Stimulated activated CD4-positive, alpha-beta T cell treated with anti-CD3 and anti-CD28 coated beads, Interleukin-4, amount 100 ng/mL, for 1 hour (primary cell): ENCODE data around the gene COL4A6.
"Not testable (repeated sequence)": the region's sequence is repeated elsewhere in the genome, so short reads cannot be mapped to it uniquely, and the experiment has no call there.

Source experiments
- DNase-seq: peaks from one replicate; pipeline ENCODE4 v3.0.0-alpha.2; 2020

COL4A6 gene

DNA sequence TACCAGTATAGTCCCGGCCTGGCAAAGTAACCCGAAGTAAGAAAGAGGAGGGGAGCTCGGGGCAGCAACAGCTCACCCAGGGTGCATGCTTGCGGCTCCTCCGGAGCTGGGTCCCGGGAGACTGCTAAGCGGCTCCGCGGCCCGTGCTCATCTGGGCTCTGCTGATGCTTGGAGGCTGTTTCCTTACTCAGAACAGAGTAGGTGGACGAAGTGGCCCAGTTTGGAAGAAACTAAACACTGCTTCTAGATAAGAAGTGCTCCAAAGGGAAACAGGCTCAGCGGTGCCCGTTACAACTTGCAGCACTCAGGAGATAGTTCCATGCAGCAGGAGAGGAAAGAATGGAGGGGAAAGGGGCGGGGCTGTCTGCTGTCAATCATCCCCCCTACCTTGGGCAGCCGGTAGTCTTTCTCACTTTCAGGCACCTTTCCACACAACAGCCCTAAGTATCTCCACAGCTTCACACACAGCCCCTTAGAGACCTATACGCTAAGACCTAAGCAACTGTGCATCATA, at the start of gene COL4A6:
Gene COL4A6 (minus strand): TSS at position 313 of the 514 bp plus-strand sequence. CDS start 226 bp downstream, at position 87.
- no peak for DNase-seq

DNA sequence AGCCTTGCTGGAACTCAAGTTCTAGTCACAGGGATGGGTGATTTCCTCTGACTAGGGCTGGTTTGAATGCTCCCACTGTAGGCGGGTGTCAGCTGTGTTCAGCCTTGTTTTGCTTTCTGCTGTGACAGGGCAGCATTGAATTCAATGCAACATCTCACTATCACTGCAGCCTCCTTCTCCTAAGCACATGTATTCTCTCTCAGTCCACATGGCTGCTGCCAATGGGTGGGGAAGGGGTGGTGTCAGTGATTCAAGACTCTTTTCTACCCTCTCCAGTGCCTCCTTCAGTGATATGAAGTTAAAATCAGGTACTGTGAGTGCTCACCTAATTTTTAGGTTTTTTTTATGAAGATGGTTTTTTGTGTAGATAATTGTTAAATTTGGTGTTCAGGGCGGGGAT, 47.7 kb upstream of the COL4A6 start:
- DNase-seq: no peak

DNA sequence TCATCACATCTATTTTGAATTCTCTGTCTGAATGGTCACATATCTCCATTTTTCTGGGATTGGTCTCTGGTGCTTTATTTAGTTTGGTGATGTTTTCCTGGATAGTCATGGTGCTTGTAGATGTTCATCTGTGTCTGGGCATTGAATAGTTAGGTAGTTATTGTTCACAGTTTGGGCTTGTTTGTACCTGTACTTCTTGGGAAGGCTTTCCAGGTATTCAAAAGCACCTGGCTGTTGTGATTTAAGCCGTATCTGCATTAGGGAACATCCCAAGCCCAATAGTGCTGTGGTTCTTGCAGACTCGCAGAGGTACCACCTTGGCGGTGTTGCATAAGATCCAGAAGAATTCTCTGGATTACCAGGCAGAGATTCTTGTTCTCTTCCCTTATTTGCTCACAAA, 46.0 kb upstream of the COL4A6 start:
- no peak for DNase-seq

DNA sequence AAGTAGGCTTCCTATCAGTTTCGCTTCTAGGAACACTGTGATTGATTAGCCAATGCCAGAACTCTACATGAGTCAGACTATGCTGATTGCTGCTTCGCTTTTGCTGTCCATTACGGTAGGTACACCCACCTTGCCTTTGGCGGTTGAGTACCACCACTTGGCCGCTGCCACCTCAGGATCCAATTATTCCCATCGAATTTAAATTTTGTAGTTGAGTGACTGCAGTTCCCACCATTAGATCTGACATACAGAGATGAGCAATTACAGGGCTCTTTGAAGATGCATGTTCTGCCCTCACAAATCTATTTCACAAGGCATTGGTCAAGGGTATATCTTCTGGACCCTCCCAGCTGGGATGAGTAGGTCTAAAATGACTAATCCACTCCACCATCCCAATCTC, 43.3 kb upstream of the COL4A6 start:
- not testable (repeated sequence) for DNase-seq

DNA sequence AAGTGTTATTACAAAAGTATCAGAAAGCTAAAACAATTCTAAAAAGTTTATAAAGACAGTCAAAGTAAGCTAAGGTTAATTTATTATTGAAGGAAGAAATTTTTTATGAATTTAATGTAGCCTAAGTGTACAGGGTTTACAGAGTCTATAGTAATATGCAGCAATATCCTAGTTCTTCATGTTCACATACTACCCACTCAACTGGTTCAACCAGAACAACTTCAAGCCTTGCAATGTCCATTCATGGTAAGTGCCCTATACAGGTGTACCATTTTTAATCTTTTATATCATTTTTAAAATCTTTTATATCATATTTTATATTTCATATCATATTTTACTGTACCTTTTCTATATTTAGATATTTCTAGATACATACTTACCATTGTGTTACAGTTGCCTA, 35.8 kb upstream of the COL4A6 start:
- no peak for DNase-seq

DNA sequence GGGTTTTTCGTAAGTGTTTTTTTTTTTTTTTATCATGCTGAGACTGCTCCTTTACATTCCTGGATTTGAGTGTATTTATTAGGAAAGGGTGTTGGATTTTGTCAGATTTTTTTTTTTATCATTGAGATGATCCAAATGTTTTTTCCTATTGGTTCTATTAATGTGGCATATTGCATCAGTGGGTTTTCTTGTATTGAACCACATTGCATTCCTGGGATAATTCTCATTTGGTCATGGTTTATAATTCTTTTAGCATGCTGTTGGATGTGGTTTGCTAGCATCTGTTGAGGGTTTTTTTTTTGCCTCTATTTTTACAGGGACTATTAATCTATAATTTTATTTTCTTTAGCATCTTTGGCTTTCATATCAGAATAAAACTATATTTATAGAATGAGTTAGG, 30.3 kb upstream of the COL4A6 start:
- no peak for DNase-seq

DNA sequence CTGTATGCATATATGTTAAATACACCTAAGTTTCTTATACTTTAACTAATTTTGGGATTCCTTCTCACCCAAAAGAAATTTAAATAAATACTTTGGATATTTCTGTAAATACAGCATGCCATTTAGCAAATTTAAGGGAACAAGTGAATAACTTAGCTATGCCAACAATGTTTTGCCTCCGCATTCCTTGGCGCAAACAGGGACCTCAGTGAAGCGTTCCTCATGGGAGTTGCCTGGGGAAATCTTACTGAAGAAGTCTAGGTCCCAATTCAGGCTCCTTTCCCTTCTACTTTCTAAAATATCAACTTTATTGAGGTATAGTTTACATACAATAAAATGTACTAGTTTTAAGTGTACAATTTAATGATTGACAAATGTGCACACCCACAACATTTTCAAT, 26.4 kb upstream of the COL4A6 start:
- DNase-seq: no peak

DNA sequence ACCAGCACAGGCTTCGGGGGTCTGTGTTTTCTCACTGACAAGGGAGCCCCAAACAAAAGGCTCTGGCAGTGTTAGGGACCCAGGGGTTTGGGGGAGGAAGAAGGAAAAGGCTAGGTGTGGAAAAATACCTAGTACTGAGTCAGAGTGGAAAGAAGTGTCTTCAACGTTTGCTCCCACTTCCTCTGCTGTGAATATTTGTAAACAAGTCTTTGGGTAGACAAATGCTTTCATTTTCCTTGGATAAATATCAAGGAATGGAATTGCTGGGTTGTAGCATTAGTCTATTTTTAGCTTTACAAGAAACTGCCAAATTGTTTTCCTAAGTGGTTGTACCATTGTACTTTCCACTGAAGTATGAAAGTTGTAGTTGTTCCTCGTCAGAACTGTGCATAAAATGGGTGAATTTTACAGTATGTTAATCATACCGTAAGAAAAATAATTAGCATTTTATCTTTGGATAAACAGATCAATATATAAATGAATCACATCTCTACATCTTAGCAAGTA, 18.8 kb upstream of the COL4A6 start:
- no peak for DNase-seq

DNA sequence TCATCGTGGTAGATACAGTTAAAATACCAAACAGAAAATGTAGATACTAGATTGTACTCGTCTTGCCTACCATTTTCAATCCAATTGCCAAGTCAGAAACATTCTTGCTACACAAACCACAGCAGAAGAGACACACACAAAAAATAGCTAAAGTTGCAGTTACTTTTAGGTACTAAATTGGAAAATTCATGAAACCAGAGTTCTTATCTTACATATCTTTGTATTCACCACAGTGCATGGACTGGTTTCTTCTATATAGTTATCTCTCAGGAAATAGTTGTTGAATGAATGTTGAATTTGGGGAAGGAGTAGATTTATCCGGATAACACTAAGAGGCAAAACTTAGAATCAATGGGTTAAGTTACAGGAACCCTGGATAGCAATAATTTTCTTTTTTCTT, 15.6 kb upstream of the COL4A6 start:
- DNase-seq: no peak

DNA sequence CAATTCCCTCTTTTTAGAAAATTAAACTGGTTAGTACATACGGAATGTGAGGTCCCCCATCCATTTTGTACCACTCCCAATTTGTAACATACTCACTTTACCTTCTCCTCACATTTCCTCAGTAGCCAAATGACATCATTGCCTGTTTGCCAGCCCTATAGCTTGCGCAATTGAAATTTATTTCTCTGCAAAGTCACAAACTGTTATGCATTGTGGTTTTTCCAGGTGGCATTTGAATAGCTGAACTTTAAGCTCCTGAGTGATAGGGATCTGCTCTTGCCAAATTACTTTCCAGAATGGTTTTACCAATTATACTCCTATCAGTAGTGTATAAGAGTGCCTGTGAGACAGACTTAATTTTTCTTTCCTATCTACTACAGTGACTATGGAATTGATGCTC, 9.1 kb upstream of the COL4A6 start:
- DNase-seq: no peak

DNA sequence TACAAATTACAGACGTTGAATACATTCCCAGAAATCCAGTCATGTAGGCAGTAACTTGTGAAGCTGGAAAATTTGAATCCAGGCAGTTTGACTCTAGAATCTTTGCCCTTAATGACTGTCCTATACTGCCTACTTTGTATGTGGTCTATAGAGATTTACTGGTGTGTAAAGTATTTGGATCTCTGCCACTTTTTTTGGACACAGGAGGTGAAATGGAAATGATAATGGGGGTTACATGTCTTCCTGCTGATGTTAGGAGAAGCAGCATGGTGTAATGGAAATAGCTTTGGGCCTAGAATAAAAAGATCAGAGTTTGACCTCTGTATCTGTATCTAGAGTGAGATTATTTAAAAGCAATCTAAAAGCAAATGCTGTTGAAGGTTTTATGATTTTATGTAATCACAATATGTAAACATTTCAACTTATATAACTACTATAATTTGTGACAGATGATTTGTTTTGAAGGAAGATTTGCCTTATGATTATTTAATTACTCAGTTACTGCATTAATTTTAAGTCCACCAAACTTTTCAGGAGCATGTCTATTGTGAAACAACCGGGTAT, 4.8 kb upstream of the COL4A6 start:
- DNase-seq: no peak

DNA sequence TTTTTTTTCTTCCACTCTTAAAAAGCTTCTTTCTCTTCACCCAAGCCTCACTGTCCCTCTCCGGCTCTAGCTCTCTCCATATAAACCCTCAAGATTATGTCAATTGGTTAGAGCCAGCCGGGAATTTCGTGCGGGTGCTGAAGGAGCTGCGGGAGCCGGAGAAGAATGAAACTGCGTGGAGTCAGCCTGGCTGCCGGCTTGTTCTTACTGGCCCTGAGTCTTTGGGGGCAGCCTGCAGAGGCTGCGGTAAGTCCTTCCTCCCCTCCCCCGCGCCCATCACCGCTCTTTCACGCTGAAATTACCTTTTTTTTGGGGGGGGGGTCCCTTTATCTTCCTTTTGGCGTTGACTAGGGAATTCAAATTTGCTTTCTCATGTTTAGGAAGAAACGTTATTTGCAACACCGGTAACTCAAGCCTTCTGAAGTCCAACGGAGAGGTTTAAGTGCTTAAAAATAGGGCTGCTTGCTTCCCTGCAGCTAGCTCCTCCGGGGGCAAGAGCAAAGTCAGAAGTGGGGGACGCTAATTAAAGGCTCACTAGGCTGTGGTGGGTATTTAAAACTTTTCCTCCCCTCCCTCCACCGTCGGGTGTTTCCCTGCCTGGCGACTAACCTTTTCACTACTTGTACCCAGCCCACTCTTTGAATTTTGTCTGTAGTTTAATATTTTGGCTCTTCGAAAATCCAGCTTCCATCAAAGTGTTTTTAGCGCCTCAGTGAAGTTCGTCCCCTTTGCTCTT, 1.9 kb upstream of the COL4A6 start:
- no peak for DNase-seq

DNA sequence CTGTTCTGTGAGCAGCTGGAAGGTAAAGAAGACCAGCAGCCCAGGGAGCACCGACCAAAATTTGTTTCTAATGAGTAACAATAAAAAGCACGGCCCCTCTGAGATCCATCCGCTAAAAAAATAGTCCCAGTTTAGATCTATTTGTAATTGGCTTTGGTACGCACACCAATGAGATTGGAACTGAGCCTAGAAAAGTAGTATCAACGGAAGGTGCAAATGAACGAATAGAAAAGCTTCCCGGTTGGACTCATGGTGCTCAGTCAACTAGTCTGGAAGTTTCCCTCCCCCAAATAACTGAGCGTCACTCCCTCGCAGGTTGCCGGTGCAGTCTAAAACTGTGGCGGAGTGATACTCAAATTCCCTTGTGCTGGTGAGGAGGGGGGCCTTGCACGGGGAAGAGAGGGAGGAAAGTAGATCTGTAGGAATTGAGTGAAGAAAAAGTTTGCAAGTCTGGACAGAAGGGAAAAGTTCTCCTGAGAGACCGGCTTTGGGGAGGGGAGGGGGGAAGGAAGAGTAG, 1.3 kb upstream of the COL4A6 start, which contains the start of gene COL4A5:
Gene COL4A5 (plus strand): TSS at position 413 of the 517 bp plus-strand sequence. CDS start 288 bp downstream, outside the sequence.
- no peak for DNase-seq

DNA sequence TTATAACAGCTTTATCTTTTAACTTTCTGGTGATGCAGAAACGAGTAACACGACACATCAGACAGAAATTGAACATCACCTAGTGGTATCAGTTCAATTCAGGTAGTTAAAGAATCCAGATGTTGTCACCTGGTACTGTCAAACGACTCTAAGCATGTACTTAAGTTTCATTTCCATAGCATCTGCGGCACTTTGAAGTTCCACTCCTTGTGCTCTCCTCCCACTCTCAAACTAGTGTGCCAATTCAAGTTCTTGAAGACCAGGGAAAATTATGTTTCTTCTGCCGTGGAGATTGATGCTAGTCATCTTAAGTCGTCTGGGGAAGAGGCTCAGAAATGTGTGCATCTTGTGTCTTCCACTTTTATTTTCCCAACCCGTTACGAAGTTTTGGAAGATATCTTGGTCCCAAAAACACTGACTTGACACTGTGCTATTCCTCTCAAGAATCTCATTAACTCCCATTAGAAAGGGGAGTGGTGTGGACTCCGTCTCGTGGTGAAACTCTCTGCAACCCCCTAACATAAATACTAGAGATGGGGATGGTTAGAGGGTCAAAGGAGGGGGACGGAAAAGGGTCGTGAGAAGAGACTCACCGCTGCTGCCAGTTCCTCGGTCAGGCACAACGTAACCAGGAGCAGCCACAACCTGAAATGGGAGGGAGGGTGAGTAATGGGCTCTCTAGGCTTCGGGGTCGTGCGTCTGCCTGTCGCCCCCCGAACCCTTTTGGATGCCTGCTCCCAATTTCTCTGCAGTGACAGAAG, 693 bp downstream of the COL4A6 start:
- no peak for DNase-seq

DNA sequence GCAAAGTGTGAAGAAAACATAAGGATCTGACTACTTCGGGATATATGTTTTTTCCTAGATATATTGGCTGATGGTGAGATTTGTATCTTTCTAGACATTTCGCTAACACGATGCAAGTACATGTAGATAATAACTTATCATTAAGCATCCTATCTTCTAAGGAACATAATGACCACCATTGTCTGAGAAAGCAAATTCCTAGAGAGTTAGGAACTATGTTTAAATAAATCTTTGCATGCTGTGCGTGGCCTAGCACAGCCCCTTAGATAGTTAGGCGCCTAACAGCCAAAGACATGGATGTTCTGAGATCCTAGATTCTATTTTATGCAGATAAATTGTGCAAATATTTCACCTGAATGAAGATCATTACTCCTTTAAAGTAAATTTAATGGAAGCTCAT, 3.0 kb downstream of the COL4A6 start:
- no peak for DNase-seq

DNA sequence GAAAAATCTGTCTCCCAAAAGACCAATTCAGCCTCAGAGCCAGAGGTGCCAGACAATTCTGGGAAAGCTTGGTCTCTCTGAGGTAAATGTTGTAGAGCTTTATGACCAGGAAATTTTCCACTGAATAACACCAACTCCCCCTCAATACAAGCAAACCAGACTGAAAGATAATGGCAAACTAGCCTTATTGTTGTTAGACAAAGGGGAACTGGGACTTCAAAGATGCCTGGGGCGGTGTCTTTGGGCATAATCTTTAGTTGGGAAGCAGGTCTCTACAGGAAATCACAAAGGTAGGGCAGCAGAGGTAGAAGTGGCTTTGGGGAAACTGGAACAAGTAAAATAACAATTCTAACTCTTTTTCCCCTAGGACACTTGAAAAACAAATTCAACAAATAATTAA, 12.0 kb downstream of the COL4A6 start:
- no peak for DNase-seq

DNA sequence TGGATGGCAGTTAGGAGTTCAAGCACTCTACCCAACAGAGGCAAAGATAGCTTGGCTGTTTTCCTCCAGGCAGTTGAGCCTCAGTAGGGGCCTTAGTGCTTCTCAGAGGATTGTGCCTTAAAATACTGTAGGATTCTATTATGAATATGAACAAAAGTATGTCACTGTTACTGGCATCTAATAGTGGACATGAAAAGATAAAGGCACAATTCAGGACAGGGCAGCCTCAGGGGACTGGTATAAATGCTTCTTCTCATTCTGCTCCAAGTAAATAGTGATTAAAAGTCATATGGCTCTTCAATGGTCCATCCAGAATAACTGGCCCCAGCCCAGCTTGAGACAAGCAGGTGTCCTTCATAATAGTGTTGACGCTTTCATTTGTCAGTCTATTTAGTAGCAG, 17.7 kb downstream of the COL4A6 start:
- no peak for DNase-seq

DNA sequence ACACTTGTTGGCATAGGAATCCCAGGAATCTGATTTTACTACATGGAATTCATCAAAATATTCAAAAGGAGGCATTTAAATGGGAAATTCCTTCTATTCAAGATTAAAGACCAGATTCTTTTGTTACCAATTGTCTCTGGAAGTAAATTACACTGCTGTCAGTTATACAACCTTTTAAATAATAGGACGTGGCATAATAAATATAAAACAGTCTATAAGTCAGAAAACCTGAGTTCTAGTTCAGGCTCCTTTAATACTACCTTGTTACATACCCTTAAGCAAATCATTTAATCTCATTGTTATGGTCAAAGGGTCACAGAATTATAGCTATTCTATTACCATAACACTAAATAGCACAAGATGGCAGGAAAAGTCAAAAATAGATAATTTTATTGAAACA, 18.8 kb downstream of the COL4A6 start:
- no peak for DNase-seq

DNA sequence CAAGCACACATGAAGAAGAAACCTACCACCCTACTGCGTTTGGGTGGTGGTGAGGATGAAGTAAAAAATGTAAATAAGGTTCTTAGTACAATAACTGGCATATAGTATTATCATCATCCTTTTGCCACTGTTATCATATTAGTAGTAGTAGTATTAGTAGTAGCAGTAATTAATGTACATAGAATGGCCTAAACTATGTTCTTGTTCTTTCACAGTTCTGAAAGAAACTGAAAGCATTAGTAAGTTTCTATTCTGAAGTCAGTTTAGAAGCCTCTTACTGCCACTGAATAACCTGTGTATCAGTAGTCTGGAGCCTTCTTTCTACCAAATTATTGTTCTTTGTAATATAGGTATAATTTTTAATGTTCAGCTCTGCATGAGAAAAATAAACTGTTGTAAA, 21.0 kb downstream of the COL4A6 start:
- DNase-seq: no peak

DNA sequence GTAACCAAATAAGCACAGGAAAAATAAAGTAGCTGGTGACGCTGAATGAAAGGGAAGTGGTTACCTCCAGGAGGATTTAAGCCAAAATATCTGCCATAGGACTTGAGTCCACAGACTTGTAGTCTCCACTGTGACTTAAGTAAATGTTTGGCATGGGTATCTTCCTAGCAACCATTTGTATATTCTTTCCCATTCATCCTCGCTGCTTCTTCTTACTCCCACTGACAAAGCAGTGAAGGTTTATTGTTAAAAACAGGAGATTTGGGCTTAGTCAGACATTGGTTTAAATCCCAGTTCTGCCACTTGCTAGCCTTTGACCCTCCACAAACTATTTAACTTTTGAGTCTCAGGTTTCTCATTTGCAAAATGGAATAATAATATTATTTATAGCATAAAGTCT, 22.3 kb downstream of the COL4A6 start:
- DNase-seq: no peak

DNA sequence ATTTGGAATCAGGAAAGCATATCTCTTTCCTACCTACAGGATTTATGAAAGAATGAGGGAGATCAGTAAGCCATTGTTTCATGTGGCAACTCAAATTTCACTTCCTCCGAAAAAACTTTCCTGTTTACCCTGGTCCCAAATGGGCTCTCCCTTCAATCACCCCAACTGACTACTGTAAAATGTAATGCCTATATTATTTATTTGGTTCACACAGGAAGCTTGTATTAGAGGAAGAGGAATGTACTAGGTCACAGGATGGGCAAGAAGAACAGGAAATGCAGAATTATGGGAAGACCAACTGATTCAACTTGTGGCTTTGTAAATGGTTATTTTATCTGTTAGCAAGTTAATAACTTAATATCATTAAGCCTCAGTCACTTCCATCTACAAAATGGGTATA, 23.1 kb downstream of the COL4A6 start:
- DNase-seq: no peak

DNA sequence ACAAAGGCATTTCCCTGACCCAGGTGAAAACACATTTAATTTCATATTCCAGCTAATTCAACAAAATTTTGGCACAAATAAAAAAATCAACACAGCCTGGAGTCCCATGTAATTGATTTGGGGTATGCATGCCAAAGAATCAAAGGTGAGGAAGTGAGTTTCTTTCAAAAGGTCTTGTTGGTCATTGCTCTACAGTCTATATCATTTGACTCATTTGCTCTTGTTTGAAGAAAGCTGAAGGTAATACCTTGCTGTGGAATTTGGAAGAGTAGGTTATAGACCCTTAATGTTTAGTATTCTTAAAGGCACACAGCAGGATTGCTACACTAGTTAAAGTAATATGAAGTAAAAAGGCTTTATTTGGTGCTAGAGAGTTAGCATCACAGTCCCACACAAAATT, 25.4 kb downstream of the COL4A6 start:
- no peak for DNase-seq

DNA sequence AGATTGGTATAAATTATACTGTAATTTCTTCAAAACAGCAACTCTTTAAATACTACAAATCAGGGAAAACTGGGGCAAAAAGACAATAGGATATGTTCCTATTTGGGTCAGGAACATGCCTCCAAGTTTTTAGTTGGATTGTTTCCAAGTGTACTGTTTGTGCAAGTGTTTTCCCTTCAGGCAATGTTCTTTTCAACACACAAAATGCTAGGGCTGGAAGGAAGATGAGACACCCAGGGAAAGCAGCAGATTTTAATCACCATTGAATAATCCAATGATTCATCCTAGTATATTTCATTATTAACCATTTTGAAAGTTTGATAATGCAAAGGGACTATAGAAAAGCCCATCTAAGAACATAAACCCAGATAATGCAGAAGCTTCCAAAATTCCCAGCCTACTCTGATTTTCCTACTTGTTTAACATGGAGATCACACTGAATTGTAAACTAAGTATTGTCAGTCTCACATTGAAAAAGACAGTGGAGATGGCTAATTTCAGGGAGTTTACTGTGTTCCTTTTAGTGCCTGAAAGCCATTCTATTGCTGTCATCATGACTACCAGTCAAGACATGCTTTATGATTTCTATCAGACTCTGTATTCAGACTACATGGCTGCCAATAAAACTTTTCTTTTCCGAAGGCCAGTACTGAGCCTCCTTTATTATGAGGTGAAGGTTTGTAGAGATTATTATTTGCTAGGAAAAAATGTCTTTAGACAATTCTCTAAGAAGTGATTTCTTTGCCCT, 38.6 kb downstream of the COL4A6 start:
- DNase-seq: no peak
